HEK293 (cell line): Measurements from ENCODE around the gene FTO.

Experiments used
- MYNN ChIP-seq: fragments of 450-650 bp; formaldehyde crosslinking; IDR thresholded peaks from 2 replicates; pipeline ENCODE4 v1.5.1; 2016; ENCODE audit warnings: missing biosample characterization, missing genetic modification characterization, borderline replicate concordance
- YY1 ChIP-seq: fragments of 450-650 bp; formaldehyde crosslinking; IDR thresholded peaks from 2 replicates; pipeline ENCODE4 v1.5.1; 2018; ENCODE audit warnings: missing biosample characterization, missing genetic modification characterization
- ZNF175 ChIP-seq: fragments of 450-650 bp; formaldehyde crosslinking; IDR thresholded peaks from 2 replicates; pipeline ENCODE4 v1.5.1; 2016; ENCODE audit warnings: missing biosample characterization, missing genetic modification characterization
- ZNF404 ChIP-seq: fragments of 450-650 bp; formaldehyde crosslinking; IDR thresholded peaks from 2 replicates; pipeline ENCODE4 v1.5.1; 2017; ENCODE audit warnings: missing biosample characterization, missing genetic modification characterization
- ZNF777 ChIP-seq: fragments of 450-650 bp; formaldehyde crosslinking; IDR thresholded peaks from 2 replicates; pipeline ENCODE4 v1.5.1; 2017; ENCODE audit warnings: missing biosample characterization, missing genetic modification characterization, borderline replicate concordance
- ZNF792 ChIP-seq: fragments of 450-650 bp; formaldehyde crosslinking; IDR thresholded peaks from 2 replicates; pipeline ENCODE4 v1.5.1; 2016; ENCODE audit warnings: missing biosample characterization, missing genetic modification characterization
- TF ChIP-seq, protein P1 (sequence below): fragments of 450-650 bp; formaldehyde crosslinking; IDR thresholded peaks from 2 replicates; pipeline ENCODE4 v1.5.1; 2016; ENCODE audit warnings: missing biosample characterization, missing genetic modification characterization
- TF ChIP-seq, protein P2 (sequence below): fragments of 450-650 bp; formaldehyde crosslinking; IDR thresholded peaks from 2 replicates; pipeline ENCODE4 v1.5.1; 2016; ENCODE audit warnings: missing biosample characterization, missing genetic modification characterization

DNA sequence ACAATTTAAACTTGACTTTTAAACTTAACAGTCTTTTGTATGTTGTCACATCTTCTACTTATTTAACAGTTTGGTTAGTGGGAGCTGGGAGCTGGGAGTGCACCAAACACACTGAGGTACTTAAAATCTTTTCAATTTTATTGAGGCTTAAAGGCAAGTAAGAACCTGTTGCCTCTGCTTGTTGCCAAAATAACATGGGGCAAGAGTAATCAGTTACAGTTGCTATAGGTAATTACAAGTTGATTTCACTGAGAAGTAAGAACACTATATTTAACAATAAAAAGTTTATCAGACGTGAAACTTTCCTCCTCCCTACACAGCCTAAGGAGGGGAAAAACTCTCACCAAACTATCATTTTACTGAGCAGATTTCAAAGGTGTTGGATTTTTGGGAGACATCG is 135.2 kb downstream of the FTO start:
- TF ChIP-seq ZNF792 = no peak
- TF ChIP-seq, protein P1, sequence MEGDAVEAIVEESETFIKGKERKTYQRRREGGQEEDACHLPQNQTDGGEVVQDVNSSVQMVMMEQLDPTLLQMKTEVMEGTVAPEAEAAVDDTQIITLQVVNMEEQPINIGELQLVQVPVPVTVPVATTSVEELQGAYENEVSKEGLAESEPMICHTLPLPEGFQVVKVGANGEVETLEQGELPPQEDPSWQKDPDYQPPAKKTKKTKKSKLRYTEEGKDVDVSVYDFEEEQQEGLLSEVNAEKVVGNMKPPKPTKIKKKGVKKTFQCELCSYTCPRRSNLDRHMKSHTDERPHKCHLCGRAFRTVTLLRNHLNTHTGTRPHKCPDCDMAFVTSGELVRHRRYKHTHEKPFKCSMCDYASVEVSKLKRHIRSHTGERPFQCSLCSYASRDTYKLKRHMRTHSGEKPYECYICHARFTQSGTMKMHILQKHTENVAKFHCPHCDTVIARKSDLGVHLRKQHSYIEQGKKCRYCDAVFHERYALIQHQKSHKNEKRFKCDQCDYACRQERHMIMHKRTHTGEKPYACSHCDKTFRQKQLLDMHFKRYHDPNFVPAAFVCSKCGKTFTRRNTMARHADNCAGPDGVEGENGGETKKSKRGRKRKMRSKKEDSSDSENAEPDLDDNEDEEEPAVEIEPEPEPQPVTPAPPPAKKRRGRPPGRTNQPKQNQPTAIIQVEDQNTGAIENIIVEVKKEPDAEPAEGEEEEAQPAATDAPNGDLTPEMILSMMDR (tag by site-specific recombination) = no peak
- TF ChIP-seq, protein P2, sequence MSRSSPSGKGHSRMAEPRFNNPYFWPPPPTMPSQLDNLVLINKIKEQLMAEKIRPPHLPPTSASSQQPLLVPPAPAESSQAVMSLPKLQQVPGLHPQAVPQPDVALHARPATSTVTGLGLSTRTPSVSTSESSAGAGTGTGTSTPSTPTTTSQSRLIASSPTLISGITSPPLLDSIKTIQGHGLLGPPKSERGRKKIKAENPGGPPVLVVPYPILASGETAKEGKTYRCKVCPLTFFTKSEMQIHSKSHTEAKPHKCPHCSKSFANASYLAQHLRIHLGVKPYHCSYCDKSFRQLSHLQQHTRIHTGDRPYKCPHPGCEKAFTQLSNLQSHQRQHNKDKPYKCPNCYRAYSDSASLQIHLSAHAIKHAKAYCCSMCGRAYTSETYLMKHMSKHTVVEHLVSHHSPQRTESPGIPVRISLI (tag by site-specific recombination) = no peak
- no peak for TF ChIP-seq ZNF175 (tag by site-specific recombination)
- no peak for TF ChIP-seq ZNF404 (tag by site-specific recombination)
- no peak for TF ChIP-seq ZNF777 (tag by site-specific recombination)
- TF ChIP-seq MYNN (tag by site-specific recombination) = no peak
- TF ChIP-seq YY1 (tag by site-specific recombination) = no peak
